HG02870 (cell line): ENCODE results near the gene GPS1.

Experiments
- ATAC-seq: cut with Tn5 transposase; IDR thresholded peaks from one replicate; pipeline ENCODE4 v1.9.1; 2021; ENCODE audit warnings: mild to moderate bottlenecking, moderate library complexity; ENCODE audit not compliant: unreplicated experiment

The GPS1 gene

GRCh38 chr17:82076018-82076784 lies 24.5 kb downstream of the GPS1 start:
- no peak for ATAC-seq

- ATAC-seq, result no peak
These were observed 25.3 kb downstream of the GPS1 start for GRCh38 chr17:82076785-82077591.

- no peak for ATAC-seq
These were observed 26.1 kb downstream of the GPS1 start for GRCh38 chr17:82077617-82078358.

GRCh38 chr17:82078433-82078832 lies 26.7 kb downstream of the GPS1 start:
- no peak for ATAC-seq

GRCh38 chr17:82079001-82079677 lies 27.4 kb downstream of the GPS1 start:
- ATAC-seq, result no peak

DNA sequence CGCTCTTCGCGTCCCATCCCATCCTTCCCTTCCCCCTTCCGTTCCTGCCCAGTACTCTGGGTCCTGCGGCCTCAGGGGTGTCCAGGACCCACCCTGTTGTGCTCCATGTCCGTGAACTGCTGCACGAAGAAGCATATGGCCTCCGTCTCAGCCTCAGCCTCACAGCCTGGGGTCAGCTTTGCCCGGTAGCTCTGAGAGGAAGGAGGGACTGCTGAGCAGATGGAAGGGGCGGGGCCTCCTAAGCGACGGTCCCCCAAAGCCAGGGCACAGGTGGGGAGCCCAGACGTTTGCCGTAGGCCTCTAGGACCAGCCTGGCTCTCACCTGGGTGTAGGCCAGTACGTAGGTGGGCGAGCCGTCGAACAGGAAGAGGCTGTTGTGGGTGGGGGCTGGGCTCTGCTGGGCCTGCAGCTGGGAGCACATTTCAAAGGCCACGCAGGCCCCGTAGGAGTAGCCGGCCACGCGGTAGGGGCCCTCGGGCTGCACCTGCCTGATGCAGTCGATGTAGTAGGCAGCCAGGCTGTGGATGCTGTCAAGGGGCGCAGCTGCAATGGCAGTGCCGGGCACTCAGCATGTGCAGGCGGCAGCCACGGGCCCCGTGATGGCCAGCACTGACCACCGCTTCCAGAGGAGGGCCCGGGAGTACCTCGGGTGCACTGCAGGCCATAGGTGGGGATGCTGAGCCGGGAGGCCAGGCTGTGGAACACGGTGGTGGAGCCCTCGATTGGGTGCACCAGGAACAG lies 28.5 kb downstream of the GPS1 start:
- ATAC-seq, result no peak

- no peak for ATAC-seq
These were observed 29.2 kb downstream of the GPS1 start for GRCh38 chr17:82080789-82081464.

GRCh38 chr17:82081546-82081945 lies 29.8 kb downstream of the GPS1 start:
- no peak for ATAC-seq

DNA sequence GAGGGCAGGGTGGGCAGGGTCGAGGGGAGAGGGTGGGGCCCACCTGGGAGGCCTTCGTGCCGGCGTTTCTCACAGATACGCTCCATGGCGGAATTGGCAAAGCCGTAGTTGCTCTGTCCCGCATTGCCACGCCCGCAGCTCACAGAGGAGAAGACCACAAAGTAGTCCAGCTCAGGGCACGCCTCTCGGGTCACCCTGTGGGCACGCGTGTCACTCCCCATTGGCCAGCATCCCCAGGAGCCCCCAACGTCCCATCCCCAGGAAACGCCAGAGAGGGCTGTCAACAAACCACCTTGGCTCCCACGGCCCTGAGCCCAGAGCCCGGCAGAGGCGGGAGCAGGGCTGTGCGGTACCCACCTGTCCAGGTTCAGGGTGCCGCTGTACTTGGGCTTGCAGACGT lies 30.3 kb downstream of the GPS1 start:
- ATAC-seq, result no peak

DNA sequence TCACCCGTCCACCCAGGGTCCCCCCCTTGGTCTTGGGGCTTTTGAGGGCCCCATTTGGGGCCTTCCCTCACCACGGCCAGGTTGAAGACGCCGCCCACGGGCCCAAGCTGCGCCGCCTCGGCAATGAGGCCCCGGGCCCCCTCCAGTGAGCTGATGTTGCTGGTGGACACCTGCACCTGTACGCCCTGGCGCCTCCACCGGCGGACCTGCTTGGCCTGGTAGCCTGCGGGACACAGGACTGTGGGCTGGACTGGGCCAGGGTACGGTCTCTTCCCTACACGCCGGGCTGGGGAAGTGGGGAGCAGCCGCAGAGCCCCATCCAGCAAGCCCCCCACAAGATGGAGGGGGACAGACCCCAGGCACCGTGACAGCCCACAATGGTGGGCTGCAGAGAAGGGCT lies 30.8 kb downstream of the GPS1 start:
- no peak for ATAC-seq

GRCh38 chr17:82083009-82083408 lies 31.3 kb downstream of the GPS1 start:
- ATAC-seq, result no peak

- ATAC-seq, result no peak
These were observed 32.0 kb downstream of the GPS1 start for GRCh38 chr17:82083533-82084359.

DNA sequence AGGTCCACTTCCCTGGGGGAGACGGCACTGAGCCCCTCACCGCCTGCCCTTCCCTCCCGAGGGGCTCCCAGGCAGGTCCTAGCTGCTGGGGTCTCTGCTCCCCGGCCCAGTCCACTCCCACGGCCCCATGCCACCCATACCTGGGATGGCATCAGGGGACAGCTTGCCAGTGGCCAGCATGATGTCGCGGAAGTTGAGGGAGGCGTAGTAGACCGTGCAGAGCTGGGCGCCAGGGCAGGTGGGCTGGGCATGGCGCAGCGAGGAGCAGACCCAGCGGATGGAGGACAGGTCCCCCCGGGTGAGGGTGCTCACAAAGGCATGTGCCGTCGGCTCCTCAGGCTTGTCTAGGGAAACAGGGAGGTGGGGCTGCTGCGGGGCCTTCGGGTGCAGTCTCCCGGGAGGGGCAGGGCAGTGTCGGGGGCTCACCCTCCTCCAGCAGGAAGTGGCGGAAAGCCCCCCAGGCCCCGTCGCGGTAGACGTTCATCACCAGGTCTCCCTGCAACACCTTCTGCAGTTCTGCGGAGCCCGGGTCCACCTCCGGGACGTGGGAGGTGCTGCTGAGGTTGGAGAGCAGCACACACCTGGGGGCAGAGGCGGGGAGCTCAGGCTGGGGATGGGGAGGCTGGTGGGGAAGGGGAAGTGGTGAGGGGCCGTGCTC lies 32.8 kb downstream of the GPS1 start:
- no peak for ATAC-seq

GRCh38 chr17:82085031-82085861 lies 33.5 kb downstream of the GPS1 start:
- no peak for ATAC-seq

GRCh38 chr17:82085931-82086764 lies 34.5 kb downstream of the GPS1 start:
- no peak for ATAC-seq
